Epithelial cell of alveolus of lung (primary cell): ENCODE measurements around the gene CYP3A5. TPM values are rescaled to one million over a fixed set of nuclear protein-coding genes. Genes with fewer than 3 reads are reported as not detected.

Experiments used
- total RNA-seq: library from RNA; depleted of rRNA; stranded (reverse); fragments of >200 nt; gene quantifications from 2 replicates; pipeline ENCODE4 v1.2.1, GENCODE V29; 2015

Gene CYP3A5
- total RNA-seq = 0.24 and 0.39 TPM in 2 replicates

DNA sequence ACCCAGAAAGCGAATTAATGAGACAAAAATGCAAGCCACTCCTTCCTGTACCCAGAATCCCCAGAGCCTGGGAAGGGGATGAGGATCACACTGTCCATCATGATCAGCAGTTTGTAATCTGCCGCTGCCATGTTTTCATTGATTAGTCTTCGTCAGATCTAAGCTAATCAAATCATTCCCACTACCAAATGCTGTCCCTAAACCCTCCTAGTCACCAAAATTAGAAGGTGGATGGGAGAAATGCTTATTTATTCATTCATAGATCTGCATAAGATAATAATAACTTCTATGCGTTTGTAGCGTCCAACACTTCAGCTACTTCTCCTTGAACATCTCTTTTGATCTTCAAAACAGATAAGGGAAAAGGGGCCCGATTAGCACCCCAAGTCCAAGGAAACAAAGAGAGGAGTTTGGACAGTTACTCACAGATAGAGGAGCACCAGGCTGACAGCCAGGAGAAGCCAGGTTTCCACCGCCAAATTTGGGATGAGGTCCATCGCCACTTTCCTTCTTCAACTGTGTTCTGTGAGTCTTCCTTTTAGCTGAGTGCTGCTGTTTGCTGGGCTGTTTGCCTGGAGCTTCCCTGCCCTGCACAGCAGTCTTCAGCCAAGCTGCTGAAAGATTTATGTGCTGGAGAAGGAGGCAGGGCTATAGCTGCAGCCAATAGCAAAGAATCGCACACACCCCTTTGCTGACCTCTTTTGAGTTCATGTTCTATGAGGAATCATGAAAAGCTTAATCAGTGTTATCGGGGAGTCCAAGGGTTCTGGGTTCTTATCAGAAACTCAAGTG is at the start of gene CYP3A5:
Gene CYP3A5, minus strand, starts transcription at position 597 of the 792 bp plus-strand sequence. Its CDS starts 100 bp downstream, at position 497.

DNA sequence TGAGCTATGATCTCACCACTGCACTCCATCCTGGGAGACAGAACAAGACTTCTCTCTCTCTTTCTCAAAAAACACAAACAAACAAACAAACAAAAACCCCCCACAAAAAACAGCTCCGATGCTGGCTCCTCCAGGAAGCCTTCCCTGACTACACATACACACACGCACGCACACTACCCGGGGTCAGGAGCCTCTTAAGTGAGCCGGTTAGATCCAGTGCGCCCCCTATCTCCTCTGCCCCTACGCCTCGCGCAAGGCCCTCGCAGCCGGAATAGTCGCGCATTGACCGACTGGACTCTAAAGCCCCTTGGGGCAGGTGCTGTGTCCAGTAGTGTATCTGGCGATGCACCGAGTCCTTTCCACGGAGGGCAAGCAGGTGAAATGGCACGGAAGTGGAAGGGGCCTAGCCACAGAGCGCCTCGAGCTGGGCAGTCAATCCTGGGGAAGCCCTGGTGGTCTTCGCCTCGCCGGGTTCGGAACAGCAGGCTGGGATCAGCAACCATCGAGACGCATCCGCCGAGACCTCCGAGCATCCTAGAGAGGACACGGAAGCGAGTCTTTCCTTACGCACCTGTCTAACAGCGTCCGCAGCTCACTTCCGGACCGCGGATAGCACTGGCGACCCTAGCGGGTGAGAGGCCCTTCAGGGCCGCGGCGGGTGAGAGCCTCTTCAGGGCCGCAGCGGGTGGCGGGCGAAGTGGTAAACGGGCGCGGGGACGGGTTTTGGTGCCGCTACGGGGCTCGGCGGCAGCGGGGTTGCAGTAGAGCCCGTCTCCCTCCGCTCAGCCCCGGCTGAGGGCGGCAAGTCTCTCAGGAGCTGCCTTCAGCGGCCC is 63.2 kb downstream of the CYP3A5 start, which contains the start of gene ZSCAN25:
Gene ZSCAN25, plus strand, starts transcription at position 588 of the 833 bp plus-strand sequence. CDS start 2,661 bp downstream, outside the sequence.

Other genes starting within 250 kb of the CYP3A5 start
- gene PTCD1, start 241.2 kb downstream of the CYP3A5 start, total RNA-seq = 4.0 and 7.2 TPM in 2 replicates
- gene CPSF4, start 241.1 kb downstream of the CYP3A5 start, total RNA-seq = 22.5 and 36.2 TPM in 2 replicates
- 2,095 and 2,779 TPM in 2 replicates for gene ATP5MF, start 213.8 kb downstream of the CYP3A5 start, total RNA-seq
- gene ZNF789, start 207.1 kb downstream of the CYP3A5 start, total RNA-seq = 4.4 and 5.5 TPM in 2 replicates
- gene ZNF394, start 179.7 kb downstream of the CYP3A5 start, total RNA-seq = 16.4 and 19.7 TPM in 2 replicates
- 9.3 and 12.1 TPM in 2 replicates for gene ZKSCAN5, start 175.3 kb downstream of the CYP3A5 start, total RNA-seq
- gene FAM200A, start 127.9 kb downstream of the CYP3A5 start, total RNA-seq = 5.8 and 17.9 TPM in 2 replicates
- gene ZNF655, start 121.4 kb downstream of the CYP3A5 start, total RNA-seq = 29.2 and 89.8 TPM in 2 replicates
- 0.39 and 4.2 TPM in 2 replicates for gene TMEM225B, start 81.7 kb downstream of the CYP3A5 start, total RNA-seq
- gene ZSCAN25, start 63.0 kb downstream of the CYP3A5 start, total RNA-seq = 5.6 and 17.0 TPM in 2 replicates
- 0.13 and 1.0 TPM in 2 replicates for gene CYP3A7, start 55.2 kb upstream of the CYP3A5 start, total RNA-seq
- gene CYP3A4, start 104.2 kb upstream of the CYP3A5 start, total RNA-seq = not detected in 2 replicates
- gene CYP3A43, start 148.0 kb upstream of the CYP3A5 start, total RNA-seq = not detected in 2 replicates
- 0.39 TPM in 1 of 2 replicates, not detected in the other for gene OR2AE1, start 197.0 kb upstream of the CYP3A5 start, total RNA-seq
- gene TRIM4, start 239.5 kb upstream of the CYP3A5 start, total RNA-seq = 18.9 and 40.1 TPM in 2 replicates
- gene GJC3, start 249.6 kb upstream of the CYP3A5 start, total RNA-seq = not detected in 2 replicates